GM23338 (cell line): ENCODE data around the gene PEPD. TPM values are rescaled to one million over a fixed set of nuclear protein-coding genes. Genes with fewer than 3 reads are reported as not detected.

Experiments
- ATAC-seq: fragments of 200-7000 bp; cut with Tn5 transposase; 3 replicates; pipeline ENCODE4 v1.9.1; 2020
- DNase-seq: peaks from one replicate; pipeline ENCODE4 v3.0.0-alpha.2; 2015; ENCODE audit warnings: low spot score
- H2AFZ ChIP-seq: fragments of 200-600 bp; sonication (generic); 2 replicates; pipeline ENCODE4 v1.8.0; 2016; ENCODE audit warnings: antibody characterized with exemption, mild to moderate bottlenecking, moderate library complexity
- H3F3A ChIP-seq: fragments of 200-600 bp; sonication (generic); replicated peaks from 2 replicates; pipeline ENCODE4 v1.8.0; 2017; ENCODE audit warnings: antibody characterized with exemption, mixed run types, low read depth
- H3K27ac ChIP-seq: fragments of 200-600 bp; sonication (generic); 2 replicates; pipeline ENCODE4 v1.6.1; 2016; ENCODE audit warnings: low read depth
- H3K27me3 ChIP-seq: fragments of 200-600 bp; sonication (generic); 2 replicates; pipeline ENCODE4 v1.8.0; 2016; ENCODE audit warnings: mild to moderate bottlenecking, mixed run types, moderate library complexity; ENCODE audit not compliant: insufficient read depth
- H3K36me3 ChIP-seq: fragments of 200-600 bp; sonication (generic); 2 replicates; pipeline ENCODE4 v1.8.0; 2016; ENCODE audit warnings: mild to moderate bottlenecking; ENCODE audit not compliant: insufficient read depth
- H3K4me1 ChIP-seq: fragments of 200-600 bp; sonication (generic); 2 replicates; pipeline ENCODE4 v1.8.0; 2016; ENCODE audit warnings: mild to moderate bottlenecking, moderate library complexity; ENCODE audit not compliant: insufficient read depth
- H3K4me2 ChIP-seq: fragments of 200-600 bp; sonication (generic); 2 replicates; pipeline ENCODE4 v1.7.1; 2017; ENCODE audit warnings: mixed run types
- H3K4me3 ChIP-seq: fragments of 200-600 bp; sonication (generic); 2 replicates; pipeline ENCODE4 v1.6.1; 2016; ENCODE audit warnings: mixed run types
- H3K79me2 ChIP-seq: fragments of 200-600 bp; sonication (generic); replicated peaks from 2 replicates; pipeline ENCODE4 v1.8.0; 2017; ENCODE audit warnings: mild to moderate bottlenecking; ENCODE audit not compliant: insufficient read depth
- H3K9me2 ChIP-seq: fragments of 200-600 bp; sonication (generic); 2 replicates; pipeline ENCODE4 v1.8.0; 2017; ENCODE audit not compliant: insufficient read depth
- H4K20me1 ChIP-seq: fragments of 200-600 bp; sonication (generic); replicated peaks from 2 replicates; pipeline ENCODE4 v1.8.0; 2017; ENCODE audit warnings: mild to moderate bottlenecking; ENCODE audit not compliant: insufficient read depth
- H3K27ac Mint-ChIP-seq: 2 replicates; pipeline ENCODE4 v1.8.0; 2020; ENCODE audit warnings: inconsistent platforms, mild to moderate bottlenecking, moderate library complexity, mixed read lengths
- H3K27me3 Mint-ChIP-seq: 3 replicates; pipeline ENCODE4 v1.8.0; 2022; ENCODE audit warnings: low read depth, mild to moderate bottlenecking, moderate library complexity, mixed read lengths, inconsistent platforms; ENCODE audit not compliant: insufficient read depth, poor library complexity
- H3K36me3 Mint-ChIP-seq: 3 replicates; pipeline ENCODE4 v1.8.0; 2021; ENCODE audit warnings: low read depth, mild to moderate bottlenecking, inconsistent platforms, moderate library complexity, mixed read lengths
- H3K4me1 Mint-ChIP-seq: 3 replicates; pipeline ENCODE4 v1.8.0; 2020; ENCODE audit warnings: mild to moderate bottlenecking, inconsistent platforms, mixed read lengths
- H3K4me3 Mint-ChIP-seq: 3 replicates; pipeline ENCODE4 v1.8.0; 2021; ENCODE audit warnings: moderate library complexity, mild to moderate bottlenecking, inconsistent platforms, mixed read lengths
- H3K9me3 Mint-ChIP-seq: 3 replicates; pipeline ENCODE4 v1.8.0; 2020; ENCODE audit warnings: moderate library complexity, mild to moderate bottlenecking, inconsistent platforms, mixed read lengths
- CREB1 ChIP-seq: fragments of 250-450 bp; sonication (Bioruptor Pico); IDR thresholded peaks from 2 replicates; pipeline ENCODE4 v1.5.0; 2020; ENCODE audit warnings: low read depth, mild to moderate bottlenecking, moderate library complexity
- CTCF ChIP-seq, 2 experiments: fragments of 200-600 bp in 1 of 2; sonication (generic) in 1 of 2; conservative IDR thresholded peaks; 2 replicates each; pipeline versions ENCODE4 v1.5.1 to v1.6.1; 2016 to 2017; ENCODE audit warnings: antibody characterized with exemption in 2 of 2, low read depth in 2 of 2, mild to moderate bottlenecking in 2 of 2, moderate library complexity in 1 of 2
- ETS1 ChIP-seq: IDR thresholded peaks from 2 replicates; pipeline ENCODE4 v1.6.1; 2016; ENCODE audit warnings: antibody characterized with exemption
- JUNB ChIP-seq: IDR thresholded peaks from one replicate; pipeline ENCODE4 v1.6.1; 2016; ENCODE audit warnings: antibody characterized with exemption; ENCODE audit not compliant: unreplicated experiment
- REST ChIP-seq: IDR thresholded peaks from one replicate; pipeline ENCODE4 v1.6.1; 2018; ENCODE audit warnings: antibody characterized with exemption; ENCODE audit not compliant: unreplicated experiment
- STAT1 ChIP-seq: IDR thresholded peaks from one replicate; pipeline ENCODE4 v1.6.1; 2016; ENCODE audit warnings: antibody characterized with exemption; ENCODE audit not compliant: unreplicated experiment
- ZNF114 ChIP-seq: fragments of 250-450 bp; sonication (Bioruptor Pico); IDR thresholded peaks from 2 replicates; pipeline ENCODE4 v1.5.0; 2020; ENCODE audit warnings: mild to moderate bottlenecking, moderate library complexity
- ZNF331 ChIP-seq: fragments of 250-450 bp; sonication (Bioruptor Pico); IDR thresholded peaks from 2 replicates; pipeline ENCODE4 v1.5.0; 2020; ENCODE audit warnings: low read depth, mild to moderate bottlenecking, moderate library complexity
- polyA plus RNA-seq: library from polyadenylated mRNA; unstranded; fragments of >200 nt; fragmentation: Nextera tagmentation; extraction: Ambion mirVana; gene quantifications from 2 replicates; pipeline ENCODE4 v1.2.1, GENCODE V29; 2016
- total RNA-seq: library from RNA; depleted of rRNA; stranded (reverse); fragments of >200 nt; shearing (Covaris generic); gene quantifications from 2 replicates; pipeline ENCODE4 v1.2.3, GENCODE V29; 2014

Gene PEPD
- total and polyA plus RNA-seq, 2 experiments from 2014 or later: 81.7 to 89.2 TPM

GRCh38 chr19:33524024-33524664 is 2.6 kb upstream of the PEPD start (continued):
- no peak for TF ChIP-seq REST
- no peak for TF ChIP-seq ZNF114

GRCh38 chr19:33523167-33523566 is 1.6 kb upstream of the PEPD start:
- Histone ChIP-seq H3K4me1 (0 out of 2 replicates have a peak, but pooled peaks cover 18% of the 10 kb centered on the region), H4K20me1 (no peaks in the 10 kb centered on the region; the same call in 1 of the 2 replicates), H3K79me2 (peaks cover 30% of the 10 kb centered on the region), H3K9me2 (no peaks in the 10 kb centered on the region), H3K27ac (no peak overlapping the region), H3K27me3 (no peaks in the 10 kb centered on the region), H2AFZ (no peak overlapping the region), H3K36me3 (no peaks in the 10 kb centered on the region), H3K4me3 (no peak overlapping the region), H3K4me2 (no peak overlapping the region), H3F3A (no peaks in the 10 kb centered on the region)
- TF ChIP-seq JUNB (no peak), ETS1 (no peak), REST (no peak), CTCF (conservative IDR thresholded peaks at IDR 0.05; ENCODE audit: low read depth in 2 of 2) (no peak), ZNF331 (CRISPR knock-in tag) (no peak), CREB1 (CRISPR knock-in tag) (no peak), STAT1 (no peak)
- peaks cover 18% of the 10 kb centered on the region for H3K27me3 Mint-ChIP-seq
- no peaks in the 10 kb centered on the region for H3K36me3 Mint-ChIP-seq
- DNase-seq (no peak), ATAC-seq (no peak)
- peaks cover 36% of the 10 kb centered on the region for H3K4me1 Mint-ChIP-seq
- H3K4me3 Mint-ChIP-seq: no peak overlapping the region
- H3K9me3 Mint-ChIP-seq: no peaks in the 10 kb centered on the region
- H3K27ac Mint-ChIP-seq: no peak overlapping the region
